ENCODE results near the gene GRIFIN.

GRCh38 chr7:2513702-2514101 lies 37.5 kb upstream of the GRIFIN start:
- TF ChIP-seq BRD9 (IDR thresholded peaks at IDR 0.05; ENCODE audit: low read depth, partially characterized antibody) (no peak), MAZ (CRISPR knock-in tag; conservative IDR thresholded peaks at IDR 0.05 in 1 of 2, IDR thresholded peaks at IDR 0.05 in 1 of 2) (no peak), SREBF2 (CRISPR knock-in tag; IDR thresholded peaks at IDR 0.05) (no peak)
